SK-N-SH (cell line): Measurements from ENCODE around the gene DSCAML1. TPM values are rescaled to one million over a fixed set of nuclear protein-coding genes. Genes with fewer than 3 reads are reported as not detected.

Experiments used
- CTCF ChIA-PET: fragments of 300-600, 350-600 bp; formaldehyde crosslinking; extraction: SDS; loops from one replicate; lab custom pipeline; 2021; lab: Yijun Ruan, JAX
- POLR2A ChIA-PET: fragments of 350-600 bp; sonication (Branson Sonifier 250); formaldehyde crosslinking; extraction: SDS; loops from one replicate; lab custom pipeline; 2020; ENCODE audit warnings: antibody characterized with exemption, inconsistent platforms; lab: Yijun Ruan, JAX
- DNase-seq: peaks from one replicate; pipeline ENCODE4 v3.0.0; 2012
- H2AFZ ChIP-seq: fragments of 200-600 bp; sonication (generic); 2 replicates; pipeline ENCODE4 v1.8.1; 2016; ENCODE audit warnings: antibody characterized with exemption, mild to moderate bottlenecking, low read depth
- H3F3A ChIP-seq: fragments of 200-600 bp; sonication (generic); replicated peaks from 2 replicates; pipeline ENCODE3; 2016; ENCODE audit warnings: antibody characterized with exemption, mild to moderate bottlenecking; ENCODE audit not compliant: insufficient read depth
- H3K27ac ChIP-seq, 2 experiments: fragments of 200-500 bp in 1 of 2; fragments of 200-600 bp in 1 of 2; sonication (Bioruptor generic) in 1 of 2; sonication (generic), shearing (Covaris generic) in 1 of 2; 2 replicates each; pipeline versions ENCODE4 v1.5.1 to v1.6.1; 2014 to 2016; ENCODE audit warnings: low read depth in 2 of 2, inconsistent platforms in 1 of 2, low read length in 1 of 2, mild to moderate bottlenecking in 1 of 2, mixed read lengths in 1 of 2
- H3K27me3 ChIP-seq: fragments of 200-600 bp; sonication (generic), shearing (Covaris generic); 2 replicates; pipeline ENCODE4 v1.6.1; 2016; ENCODE audit warnings: mixed run types; ENCODE audit not compliant: insufficient read depth
- H3K36me3 ChIP-seq, 2 experiments: fragments of 200-500 bp in 1 of 2; fragments of 200-600 bp in 1 of 2; sonication (Bioruptor generic) in 1 of 2; sonication (generic) in 1 of 2; replicated peaks in 1 of 2; 2 replicates each; pipeline versions ENCODE3 to v1.5.1; 2014 to 2016; ENCODE audit warnings: low read length in 1 of 2, mild to moderate bottlenecking in 1 of 2; ENCODE audit not compliant: insufficient read depth in 2 of 2, control insufficient read depth in 1 of 2
- H3K4me1 ChIP-seq, 2 experiments: fragments of 200-500 bp in 1 of 2; fragments of 200-600 bp in 1 of 2; sonication (Bioruptor generic) in 1 of 2; sonication (generic), shearing (Covaris generic) in 1 of 2; 2 replicates each; pipeline versions ENCODE4 v1.5.1 to v1.6.1; 2014 to 2016; ENCODE audit warnings: low read depth in 1 of 2, low read length in 1 of 2, mixed run types in 1 of 2; ENCODE audit not compliant: insufficient read depth in 2 of 2, control insufficient read depth in 1 of 2
- H3K4me2 ChIP-seq: fragments of 200-600 bp; sonication (generic), shearing (Covaris generic); 2 replicates; pipeline ENCODE4 v1.6.1; 2017; ENCODE audit warnings: mixed run types
- H3K4me3 ChIP-seq, 2 experiments: fragments of 200-500 bp in 1 of 2; fragments of 200-600 bp in 1 of 2; sonication (Bioruptor generic) in 1 of 2; sonication (generic), shearing (Covaris generic) in 1 of 2; 2 replicates each; pipeline versions ENCODE4 v1.5.1 to v1.8.1; 2014 to 2016; ENCODE audit warnings: low read depth in 2 of 2, inconsistent platforms in 1 of 2, low read length in 1 of 2, mild to moderate bottlenecking in 1 of 2, mixed read lengths in 1 of 2, moderate library complexity in 1 of 2
- H3K79me2 ChIP-seq: fragments of 200-600 bp; sonication (generic); 2 replicates; pipeline ENCODE4 v1.8.1; 2017; ENCODE audit warnings: mild to moderate bottlenecking; ENCODE audit not compliant: insufficient read depth
- H3K9ac ChIP-seq: fragments of 200-600 bp; sonication (generic); 2 replicates; pipeline ENCODE4 v1.6.1; 2017; ENCODE audit warnings: mixed run types
- H3K9me2 ChIP-seq: fragments of 200-600 bp; sonication (generic); 2 replicates; pipeline ENCODE4 v1.6.1; 2017; ENCODE audit warnings: mixed run types
- H3K9me3 ChIP-seq: fragments of 200-600 bp; sonication (generic); 2 replicates; pipeline ENCODE4 v1.6.1; 2017; ENCODE audit warnings: mixed run types, mild to moderate bottlenecking, moderate library complexity
- H4K20me1 ChIP-seq: fragments of 200-600 bp; sonication (generic); 2 replicates; pipeline ENCODE4 v1.6.1; 2017; ENCODE audit warnings: mild to moderate bottlenecking, mixed run types; ENCODE audit not compliant: insufficient read depth
- EP300 ChIP-seq, 2 experiments: IDR thresholded peaks; 2 replicates each; pipeline versions ENCODE4 v1.4.0 to v1.6.1; 2012; ENCODE audit warnings: borderline replicate concordance in 1 of 2, low read depth in 1 of 2, low read length in 1 of 2
- FOSL2 ChIP-seq: IDR thresholded peaks from 2 replicates; pipeline ENCODE4 v1.4.0; 2012; ENCODE audit warnings: low read depth, mild to moderate bottlenecking, moderate library complexity, borderline replicate concordance
- FOXJ3 ChIP-seq: sonication (generic); formaldehyde crosslinking; IDR thresholded peaks from 2 replicates; pipeline ENCODE4 v1.5.1; 2020; ENCODE audit warnings: mild to moderate bottlenecking, missing genetic modification reagents
- GABPA ChIP-seq: IDR thresholded peaks from 2 replicates; pipeline ENCODE4 v1.4.0; 2012; ENCODE audit warnings: low read depth, mild to moderate bottlenecking
- GATA2 ChIP-seq: sonication (generic); formaldehyde crosslinking; IDR thresholded peaks from 2 replicates; pipeline ENCODE4 v1.5.0; 2020; ENCODE audit warnings: mild to moderate bottlenecking, missing genetic modification reagents
- NFIC ChIP-seq: IDR thresholded peaks from 2 replicates; pipeline ENCODE4 v1.4.0; 2012; ENCODE audit warnings: borderline replicate concordance
- RFX5 ChIP-seq: IDR thresholded peaks from 2 replicates; pipeline ENCODE4 v1.6.1; 2012; ENCODE audit warnings: mild to moderate bottlenecking, improper control_type of control experiment, low read length
- SIN3A ChIP-seq: IDR thresholded peaks from 2 replicates; pipeline ENCODE4 v1.6.1; 2012; ENCODE audit warnings: low read depth, mild to moderate bottlenecking, low read length, moderate library complexity, borderline replicate concordance
- SMC3 ChIP-seq: IDR thresholded peaks from 2 replicates; pipeline ENCODE4 v1.6.1; 2012; ENCODE audit warnings: low read depth, low read length, improper control_type of control experiment
- TAF1 ChIP-seq: IDR thresholded peaks from 2 replicates; pipeline ENCODE4 v1.6.1; 2012; ENCODE audit warnings: low read depth, mild to moderate bottlenecking, low read length, moderate library complexity, borderline replicate concordance
- YY1 ChIP-seq: IDR thresholded peaks from 2 replicates; pipeline ENCODE4 v1.4.0; 2012; ENCODE audit warnings: low read depth, mild to moderate bottlenecking
- WGBS: methylation state at CpG from one replicate; pipeline ENCODE4 v1.1.6; 2017; ENCODE audit warnings: low lambda C conversion rate; 5-methylcytosine and 5-hydroxymethylcytosine counted together
- polyA plus RNA-seq, 3 experiments: library from polyadenylated mRNA; depleted of rRNA; stranded (reverse); fragments of >200 nt; gene quantifications; 2 replicates each; pipeline ENCODE4 v1.2.3, GENCODE V29; 2012
- TF ChIP-seq, protein P1 (sequence below): IDR thresholded peaks from 2 replicates; pipeline ENCODE4 v1.4.0; 2012; ENCODE audit warnings: low read depth, borderline replicate concordance
- TF ChIP-seq, protein P2 (sequence below): fragments of 200-600 bp; sonication (generic); IDR thresholded peaks from 2 replicates; pipeline ENCODE4 v1.6.1; 2017; ENCODE audit warnings: antibody characterized with exemption, mild to moderate bottlenecking, moderate library complexity
- TF ChIP-seq, protein P3 (sequence below): IDR thresholded peaks from 2 replicates; pipeline ENCODE4 v1.4.0; 2012; ENCODE audit warnings: low read depth
- TF ChIP-seq, protein P4 (sequence below): fragments of 150-350 bp; IDR thresholded peaks from 2 replicates; pipeline ENCODE4 v1.6.1; 2016; ENCODE audit warnings: mild to moderate bottlenecking, low read depth, low read length
- TF ChIP-seq, protein P5 (sequence below): IDR thresholded peaks from 2 replicates; pipeline ENCODE4 v1.4.0; 2012; ENCODE audit warnings: low read depth, borderline replicate concordance

Gene DSCAML1
- polyA plus RNA-seq, 1 of the 3 experiments (the other 2 are of a cell fraction): not detected

DNA sequence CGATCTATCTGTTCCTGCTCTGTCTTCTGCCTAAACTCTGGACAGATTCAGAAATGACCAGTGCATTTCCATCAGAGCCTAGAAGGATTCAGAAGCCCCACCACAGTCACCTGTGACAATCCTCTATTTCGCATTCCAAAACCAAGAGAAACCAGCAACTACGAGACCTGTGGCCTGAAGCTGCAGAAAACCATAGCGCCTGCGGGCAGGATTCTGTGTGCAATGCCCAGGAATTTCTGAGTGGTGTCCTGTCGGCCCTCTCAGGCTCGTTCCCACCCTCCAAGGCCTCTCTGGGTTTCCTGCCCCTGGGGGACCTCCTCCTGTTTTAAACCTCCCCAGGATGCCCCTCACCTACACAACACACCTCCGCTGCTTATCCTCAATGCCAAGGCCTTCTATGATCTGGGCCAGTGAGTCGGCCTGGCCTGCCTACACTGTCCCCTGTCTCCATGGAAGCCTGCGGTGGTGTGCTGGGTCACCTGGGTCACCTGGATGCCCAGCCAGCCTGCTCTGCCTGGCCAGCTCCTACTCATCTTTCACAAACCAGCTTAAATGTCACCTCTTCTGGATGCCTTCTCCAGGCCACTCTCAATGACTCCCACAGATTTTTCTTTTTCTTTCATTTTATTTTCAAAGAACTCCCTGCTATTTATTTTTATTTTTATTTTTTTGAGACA lies 271.0 kb downstream of the DSCAML1 start:
- Histone ChIP-seq H3F3A (no peaks in the 10 kb centered on the region), H3K4me3 (no peak overlapping the region), H3K4me2 (no peak overlapping the region), H3K27ac (no peak overlapping the region), H3K9me2 (no peaks in the 10 kb centered on the region), H4K20me1 (no peaks in the 10 kb centered on the region), H3K36me3 (no peaks in the 10 kb centered on the region), H3K9ac (no peak overlapping the region), H3K79me2 (no peaks in the 10 kb centered on the region), H3K9me3 (no peaks in the 10 kb centered on the region), H3K4me1 (peaks cover 0 to 42% of the 10 kb centered on the region in 2 experiments; a peak in 2 of 4 replicates), H3K27me3 (no peaks in the 10 kb centered on the region; the same call in 1 of the 2 replicates), H2AFZ (no peak overlapping the region)
- CTCF ChIA-PET: interaction anchor here (1.0 to 4.2 kb wide), 5 partner anchors 10 to 283 kb away, joined by 3 to 23 read pairs (median 4); no protein-coding TSS in a partner anchor
- TF ChIP-seq, protein P1, sequence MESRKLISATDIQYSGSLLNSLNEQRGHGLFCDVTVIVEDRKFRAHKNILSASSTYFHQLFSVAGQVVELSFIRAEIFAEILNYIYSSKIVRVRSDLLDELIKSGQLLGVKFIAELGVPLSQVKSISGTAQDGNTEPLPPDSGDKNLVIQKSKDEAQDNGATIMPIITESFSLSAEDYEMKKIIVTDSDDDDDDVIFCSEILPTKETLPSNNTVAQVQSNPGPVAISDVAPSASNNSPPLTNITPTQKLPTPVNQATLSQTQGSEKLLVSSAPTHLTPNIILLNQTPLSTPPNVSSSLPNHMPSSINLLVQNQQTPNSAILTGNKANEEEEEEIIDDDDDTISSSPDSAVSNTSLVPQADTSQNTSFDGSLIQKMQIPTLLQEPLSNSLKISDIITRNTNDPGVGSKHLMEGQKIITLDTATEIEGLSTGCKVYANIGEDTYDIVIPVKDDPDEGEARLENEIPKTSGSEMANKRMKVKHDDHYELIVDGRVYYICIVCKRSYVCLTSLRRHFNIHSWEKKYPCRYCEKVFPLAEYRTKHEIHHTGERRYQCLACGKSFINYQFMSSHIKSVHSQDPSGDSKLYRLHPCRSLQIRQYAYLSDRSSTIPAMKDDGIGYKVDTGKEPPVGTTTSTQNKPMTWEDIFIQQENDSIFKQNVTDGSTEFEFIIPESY: no peak
- no peak for TF ChIP-seq GABPA
- TF ChIP-seq FOXJ3 (CRISPR knock-in tag): no peak
- no peak for TF ChIP-seq NFIC
- no peak for TF ChIP-seq TAF1
- no peak for TF ChIP-seq EP300 (IDR thresholded peaks at IDR 0.05; ENCODE audit: borderline replicate concordance in 1 of 2, low read depth in 1 of 2, low read length in 1 of 2)
- TF ChIP-seq, protein P2, sequence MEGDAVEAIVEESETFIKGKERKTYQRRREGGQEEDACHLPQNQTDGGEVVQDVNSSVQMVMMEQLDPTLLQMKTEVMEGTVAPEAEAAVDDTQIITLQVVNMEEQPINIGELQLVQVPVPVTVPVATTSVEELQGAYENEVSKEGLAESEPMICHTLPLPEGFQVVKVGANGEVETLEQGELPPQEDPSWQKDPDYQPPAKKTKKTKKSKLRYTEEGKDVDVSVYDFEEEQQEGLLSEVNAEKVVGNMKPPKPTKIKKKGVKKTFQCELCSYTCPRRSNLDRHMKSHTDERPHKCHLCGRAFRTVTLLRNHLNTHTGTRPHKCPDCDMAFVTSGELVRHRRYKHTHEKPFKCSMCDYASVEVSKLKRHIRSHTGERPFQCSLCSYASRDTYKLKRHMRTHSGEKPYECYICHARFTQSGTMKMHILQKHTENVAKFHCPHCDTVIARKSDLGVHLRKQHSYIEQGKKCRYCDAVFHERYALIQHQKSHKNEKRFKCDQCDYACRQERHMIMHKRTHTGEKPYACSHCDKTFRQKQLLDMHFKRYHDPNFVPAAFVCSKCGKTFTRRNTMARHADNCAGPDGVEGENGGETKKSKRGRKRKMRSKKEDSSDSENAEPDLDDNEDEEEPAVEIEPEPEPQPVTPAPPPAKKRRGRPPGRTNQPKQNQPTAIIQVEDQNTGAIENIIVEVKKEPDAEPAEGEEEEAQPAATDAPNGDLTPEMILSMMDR: no peak
- no peak for TF ChIP-seq RFX5
- TF ChIP-seq, protein P3, sequence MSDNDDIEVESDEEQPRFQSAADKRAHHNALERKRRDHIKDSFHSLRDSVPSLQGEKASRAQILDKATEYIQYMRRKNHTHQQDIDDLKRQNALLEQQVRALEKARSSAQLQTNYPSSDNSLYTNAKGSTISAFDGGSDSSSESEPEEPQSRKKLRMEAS: no peak
- TF ChIP-seq YY1: no peak
- TF ChIP-seq, protein P4, sequence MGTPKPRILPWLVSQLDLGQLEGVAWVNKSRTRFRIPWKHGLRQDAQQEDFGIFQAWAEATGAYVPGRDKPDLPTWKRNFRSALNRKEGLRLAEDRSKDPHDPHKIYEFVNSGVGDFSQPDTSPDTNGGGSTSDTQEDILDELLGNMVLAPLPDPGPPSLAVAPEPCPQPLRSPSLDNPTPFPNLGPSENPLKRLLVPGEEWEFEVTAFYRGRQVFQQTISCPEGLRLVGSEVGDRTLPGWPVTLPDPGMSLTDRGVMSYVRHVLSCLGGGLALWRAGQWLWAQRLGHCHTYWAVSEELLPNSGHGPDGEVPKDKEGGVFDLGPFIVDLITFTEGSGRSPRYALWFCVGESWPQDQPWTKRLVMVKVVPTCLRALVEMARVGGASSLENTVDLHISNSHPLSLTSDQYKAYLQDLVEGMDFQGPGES: no peak
- TF ChIP-seq SIN3A: no peak
- TF ChIP-seq FOSL2: no peak
- no peak for TF ChIP-seq GATA2 (CRISPR knock-in tag)
- TF ChIP-seq, protein P5, sequence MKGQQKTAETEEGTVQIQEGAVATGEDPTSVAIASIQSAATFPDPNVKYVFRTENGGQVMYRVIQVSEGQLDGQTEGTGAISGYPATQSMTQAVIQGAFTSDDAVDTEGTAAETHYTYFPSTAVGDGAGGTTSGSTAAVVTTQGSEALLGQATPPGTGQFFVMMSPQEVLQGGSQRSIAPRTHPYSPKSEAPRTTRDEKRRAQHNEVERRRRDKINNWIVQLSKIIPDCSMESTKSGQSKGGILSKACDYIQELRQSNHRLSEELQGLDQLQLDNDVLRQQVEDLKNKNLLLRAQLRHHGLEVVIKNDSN: no peak
- no peak for TF ChIP-seq SMC3
- DNase-seq: no peak
- 67% methylated on average over 9 of the region's 10 CpGs for WGBS
- POLR2A ChIA-PET: no interaction called here
